Measurements from ENCODE around the gene SEPHS2. TPM values are rescaled to one million over a fixed set of nuclear protein-coding genes. Genes with fewer than 3 reads are reported as not detected.
A peak's percentile ranks its signal among the peaks of the same experiment; 100 is the strongest.
"Not testable (repeated sequence)": the region's sequence is repeated elsewhere in the genome, so short reads cannot be mapped to it uniquely, and the experiment has no call there.

SEPHS2 gene
- total RNA-seq = 199 TPM

- peak; percentile 77 for ATAC-seq
- peak; percentile 100 for DNase-seq (ENCODE audit: low spot score)
Observed at GRCh38 chr16:30445408-30446202, at the start of gene SEPHS2. Gene SEPHS2, minus strand, starts transcription at chr16:30445874. Its CDS starts 147 bp downstream, at chr16:30445727.

GRCh38 chr16:30494709-30495108 lies 49.0 kb upstream of the SEPHS2 start:
- no peak for ATAC-seq
- no peak for DNase-seq (ENCODE audit: low spot score)

GRCh38 chr16:30493941-30494488 lies 48.3 kb upstream of the SEPHS2 start:
- ATAC-seq (no peak), DNase-seq (ENCODE audit: low spot score) (no peak)

GRCh38 chr16:30491744-30492308 lies 46.2 kb upstream of the SEPHS2 start:
- no peak for DNase-seq (ENCODE audit: low spot score)

GRCh38 chr16:30491229-30491628 lies 45.6 kb upstream of the SEPHS2 start:
- ATAC-seq (no peak), DNase-seq (ENCODE audit: low spot score) (no peak)

More at GRCh38 chr16:30491744-30492308, 46.2 kb upstream of the SEPHS2 start:
- ATAC-seq = peak; percentile 14

- peak; percentile 64 for ATAC-seq
- DNase-seq (ENCODE audit: low spot score) = no peak
Observed at GRCh38 chr16:30490210-30490609, 44.5 kb upstream of the SEPHS2 start.

GRCh38 chr16:30488764-30489605 lies 43.3 kb upstream of the SEPHS2 start:
- peak; percentile 86 for ATAC-seq
- peak; percentile 80 for DNase-seq (ENCODE audit: low spot score)

GRCh38 chr16:30485818-30486436 lies 40.3 kb upstream of the SEPHS2 start:
- ATAC-seq = no peak
- DNase-seq (ENCODE audit: low spot score) = no peak

- ATAC-seq = no peak
- DNase-seq (ENCODE audit: low spot score) = no peak
Observed at GRCh38 chr16:30484887-30485286, 39.2 kb upstream of the SEPHS2 start.

- peak; percentile 31 for ATAC-seq
- no peak for DNase-seq (ENCODE audit: low spot score)
Observed at GRCh38 chr16:30482366-30482765, 36.7 kb upstream of the SEPHS2 start.

- ATAC-seq (no peak), DNase-seq (ENCODE audit: low spot score) (no peak)
Observed at GRCh38 chr16:30481381-30481780, 35.7 kb upstream of the SEPHS2 start.

- DNase-seq (ENCODE audit: low spot score) (no peak), ATAC-seq (no peak)
Observed at GRCh38 chr16:30478766-30479478, 33.2 kb upstream of the SEPHS2 start.

GRCh38 chr16:30477773-30478172 lies 32.1 kb upstream of the SEPHS2 start:
- ATAC-seq; DNase-seq (ENCODE audit: low spot score): not testable (repeated sequence)

- ATAC-seq (no peak), DNase-seq (ENCODE audit: low spot score) (no peak)
Observed at GRCh38 chr16:30476991-30477390, 31.3 kb upstream of the SEPHS2 start.

- no peak for DNase-seq (ENCODE audit: low spot score)
- no peak for ATAC-seq
Observed at GRCh38 chr16:30474684-30475083, 29.0 kb upstream of the SEPHS2 start.

- ATAC-seq (no peak), DNase-seq (ENCODE audit: low spot score) (no peak)
Observed at GRCh38 chr16:30474074-30474452, 28.4 kb upstream of the SEPHS2 start.

GRCh38 chr16:30473231-30474073 lies 27.8 kb upstream of the SEPHS2 start:
- no peak for DNase-seq (ENCODE audit: low spot score)
- ATAC-seq = peak; percentile 52

- DNase-seq (ENCODE audit: low spot score) (peak; percentile 81), ATAC-seq (peak; percentile 88)
Observed at GRCh38 chr16:30472328-30472942, 26.8 kb upstream of the SEPHS2 start, which contains the start of gene ITGAL. Gene ITGAL, plus strand, starts transcription at chr16:30472742. Its CDS starts 96 bp downstream, at chr16:30472838.

- ATAC-seq (no peak), DNase-seq (ENCODE audit: low spot score) (no peak)
Observed at GRCh38 chr16:30470632-30470995, 24.9 kb upstream of the SEPHS2 start.
